Lower leg skin (tissue), 3 donors: ENCODE data around the gene PEX10.

Experiments
- POLR2A ChIP-seq, 2 donors: fragments of 450-650 bp; IDR thresholded peaks; one replicate each; pipeline ENCODE4 v1.6.1; 2016 to 2017; ENCODE audit warnings: antibody characterized with exemption in 2 of 2, mild to moderate bottlenecking in 1 of 2, moderate library complexity in 1 of 2
- TF ChIP-seq, protein P1 (sequence below), 3 donors: fragments of 450-650 bp; IDR thresholded peaks; one replicate each; pipeline ENCODE4 v1.5.1; 2016; ENCODE audit warnings: antibody characterized with exemption in 3 of 3, mild to moderate bottlenecking in 3 of 3, moderate library complexity in 2 of 3

DNA sequence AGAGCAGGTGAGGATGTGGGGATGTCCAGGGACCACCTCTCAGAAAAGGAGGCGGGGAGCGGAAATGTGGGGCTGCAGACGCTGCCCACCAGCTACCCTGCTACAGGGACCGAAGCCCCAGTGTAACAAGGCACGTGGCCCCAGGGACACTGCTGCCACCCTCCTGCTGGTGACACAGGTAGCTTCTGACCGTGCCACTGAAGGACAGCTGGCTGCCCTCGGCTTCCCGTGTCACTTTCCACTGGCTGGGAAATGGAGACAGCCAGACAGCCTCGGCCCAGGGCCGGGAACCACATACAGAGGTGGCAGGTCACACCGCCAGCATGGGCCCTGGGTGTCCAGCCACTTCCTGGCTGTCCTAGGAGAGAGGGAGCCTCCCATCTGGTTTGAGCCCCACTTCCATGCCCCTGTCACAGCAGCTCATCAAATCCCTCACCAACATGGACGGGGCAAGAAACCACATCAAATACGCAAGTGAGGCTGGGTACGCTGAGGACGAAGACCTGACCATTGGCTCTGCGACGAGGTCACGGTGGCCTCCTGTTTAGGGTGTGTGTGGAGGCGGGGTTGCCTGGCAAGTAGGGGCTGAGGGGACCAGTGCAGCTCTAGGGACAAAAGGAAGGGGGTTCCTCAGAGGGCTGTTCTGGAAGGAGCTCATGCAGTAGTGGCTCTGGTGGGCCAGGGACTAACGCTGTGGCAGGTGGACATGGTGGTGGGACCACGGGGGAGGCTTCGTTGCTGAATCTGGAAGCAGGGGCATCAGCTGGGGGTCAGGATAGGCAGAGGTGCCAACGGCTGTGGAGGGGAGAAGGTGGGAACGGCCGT is 5.0 kb downstream of the PEX10 start:
- TF ChIP-seq, protein P1, sequence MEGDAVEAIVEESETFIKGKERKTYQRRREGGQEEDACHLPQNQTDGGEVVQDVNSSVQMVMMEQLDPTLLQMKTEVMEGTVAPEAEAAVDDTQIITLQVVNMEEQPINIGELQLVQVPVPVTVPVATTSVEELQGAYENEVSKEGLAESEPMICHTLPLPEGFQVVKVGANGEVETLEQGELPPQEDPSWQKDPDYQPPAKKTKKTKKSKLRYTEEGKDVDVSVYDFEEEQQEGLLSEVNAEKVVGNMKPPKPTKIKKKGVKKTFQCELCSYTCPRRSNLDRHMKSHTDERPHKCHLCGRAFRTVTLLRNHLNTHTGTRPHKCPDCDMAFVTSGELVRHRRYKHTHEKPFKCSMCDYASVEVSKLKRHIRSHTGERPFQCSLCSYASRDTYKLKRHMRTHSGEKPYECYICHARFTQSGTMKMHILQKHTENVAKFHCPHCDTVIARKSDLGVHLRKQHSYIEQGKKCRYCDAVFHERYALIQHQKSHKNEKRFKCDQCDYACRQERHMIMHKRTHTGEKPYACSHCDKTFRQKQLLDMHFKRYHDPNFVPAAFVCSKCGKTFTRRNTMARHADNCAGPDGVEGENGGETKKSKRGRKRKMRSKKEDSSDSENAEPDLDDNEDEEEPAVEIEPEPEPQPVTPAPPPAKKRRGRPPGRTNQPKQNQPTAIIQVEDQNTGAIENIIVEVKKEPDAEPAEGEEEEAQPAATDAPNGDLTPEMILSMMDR (IDR thresholded peaks at IDR 0.05): no peak
- TF ChIP-seq POLR2A (IDR thresholded peaks at IDR 0.05): no peak
